Measurements from ENCODE around the gene APOA5. TPM values are rescaled to one million over a fixed set of nuclear protein-coding genes. Genes with fewer than 3 reads are reported as not detected.

Gene APOA5
- total and polyA plus RNA-seq, 2 of the 13 experiments (the other 11 are each of a cell fraction or from before 2014, with no cell fraction given): 44.0 to 49.1 TPM

- peak; percentile 98 for TF ChIP-seq KDM2A (CRISPR knock-in tag; IDR thresholded peaks at IDR 0.05; ENCODE audit: borderline replicate concordance, low read depth)
- peak; percentile 84 to 91; a peak in 3 of 4 replicates for TF ChIP-seq HMGXB4 (CRISPR knock-in tag; IDR thresholded peaks at IDR 0.05; ENCODE audit: borderline replicate concordance in 1 of 2, low read depth in 1 of 2)
- TF ChIP-seq SMAD3 (CRISPR knock-in tag; IDR thresholded peaks at IDR 0.05): peak; percentile 76; the same call in 1 of the 2 replicates
- peak; percentile 82 for TF ChIP-seq ZNF768 (CRISPR knock-in tag; IDR thresholded peaks at IDR 0.05)
- peak; percentile 97 for TF ChIP-seq ASH2L (IDR thresholded peaks at IDR 0.05; ENCODE audit: insufficient read length, low read depth, low read length)
- TF ChIP-seq, protein P1, sequence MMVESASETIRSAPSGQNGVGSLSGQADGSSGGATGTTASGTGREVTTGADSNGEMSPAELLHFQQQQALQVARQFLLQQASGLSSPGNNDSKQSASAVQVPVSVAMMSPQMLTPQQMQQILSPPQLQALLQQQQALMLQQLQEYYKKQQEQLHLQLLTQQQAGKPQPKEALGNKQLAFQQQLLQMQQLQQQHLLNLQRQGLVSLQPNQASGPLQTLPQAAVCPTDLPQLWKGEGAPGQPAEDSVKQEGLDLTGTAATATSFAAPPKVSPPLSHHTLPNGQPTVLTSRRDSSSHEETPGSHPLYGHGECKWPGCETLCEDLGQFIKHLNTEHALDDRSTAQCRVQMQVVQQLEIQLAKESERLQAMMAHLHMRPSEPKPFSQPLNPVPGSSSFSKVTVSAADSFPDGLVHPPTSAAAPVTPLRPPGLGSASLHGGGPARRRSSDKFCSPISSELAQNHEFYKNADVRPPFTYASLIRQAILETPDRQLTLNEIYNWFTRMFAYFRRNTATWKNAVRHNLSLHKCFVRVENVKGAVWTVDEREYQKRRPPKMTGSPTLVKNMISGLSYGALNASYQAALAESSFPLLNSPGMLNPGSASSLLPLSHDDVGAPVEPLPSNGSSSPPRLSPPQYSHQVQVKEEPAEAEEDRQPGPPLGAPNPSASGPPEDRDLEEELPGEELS (CRISPR knock-in tag; IDR thresholded peaks at IDR 0.05): peak; percentile 44; the same call in 1 of the 2 replicates
- TF ChIP-seq GATAD1 (CRISPR knock-in tag; IDR thresholded peaks at IDR 0.05): peak; percentile 96
- TF ChIP-seq, protein P2, sequence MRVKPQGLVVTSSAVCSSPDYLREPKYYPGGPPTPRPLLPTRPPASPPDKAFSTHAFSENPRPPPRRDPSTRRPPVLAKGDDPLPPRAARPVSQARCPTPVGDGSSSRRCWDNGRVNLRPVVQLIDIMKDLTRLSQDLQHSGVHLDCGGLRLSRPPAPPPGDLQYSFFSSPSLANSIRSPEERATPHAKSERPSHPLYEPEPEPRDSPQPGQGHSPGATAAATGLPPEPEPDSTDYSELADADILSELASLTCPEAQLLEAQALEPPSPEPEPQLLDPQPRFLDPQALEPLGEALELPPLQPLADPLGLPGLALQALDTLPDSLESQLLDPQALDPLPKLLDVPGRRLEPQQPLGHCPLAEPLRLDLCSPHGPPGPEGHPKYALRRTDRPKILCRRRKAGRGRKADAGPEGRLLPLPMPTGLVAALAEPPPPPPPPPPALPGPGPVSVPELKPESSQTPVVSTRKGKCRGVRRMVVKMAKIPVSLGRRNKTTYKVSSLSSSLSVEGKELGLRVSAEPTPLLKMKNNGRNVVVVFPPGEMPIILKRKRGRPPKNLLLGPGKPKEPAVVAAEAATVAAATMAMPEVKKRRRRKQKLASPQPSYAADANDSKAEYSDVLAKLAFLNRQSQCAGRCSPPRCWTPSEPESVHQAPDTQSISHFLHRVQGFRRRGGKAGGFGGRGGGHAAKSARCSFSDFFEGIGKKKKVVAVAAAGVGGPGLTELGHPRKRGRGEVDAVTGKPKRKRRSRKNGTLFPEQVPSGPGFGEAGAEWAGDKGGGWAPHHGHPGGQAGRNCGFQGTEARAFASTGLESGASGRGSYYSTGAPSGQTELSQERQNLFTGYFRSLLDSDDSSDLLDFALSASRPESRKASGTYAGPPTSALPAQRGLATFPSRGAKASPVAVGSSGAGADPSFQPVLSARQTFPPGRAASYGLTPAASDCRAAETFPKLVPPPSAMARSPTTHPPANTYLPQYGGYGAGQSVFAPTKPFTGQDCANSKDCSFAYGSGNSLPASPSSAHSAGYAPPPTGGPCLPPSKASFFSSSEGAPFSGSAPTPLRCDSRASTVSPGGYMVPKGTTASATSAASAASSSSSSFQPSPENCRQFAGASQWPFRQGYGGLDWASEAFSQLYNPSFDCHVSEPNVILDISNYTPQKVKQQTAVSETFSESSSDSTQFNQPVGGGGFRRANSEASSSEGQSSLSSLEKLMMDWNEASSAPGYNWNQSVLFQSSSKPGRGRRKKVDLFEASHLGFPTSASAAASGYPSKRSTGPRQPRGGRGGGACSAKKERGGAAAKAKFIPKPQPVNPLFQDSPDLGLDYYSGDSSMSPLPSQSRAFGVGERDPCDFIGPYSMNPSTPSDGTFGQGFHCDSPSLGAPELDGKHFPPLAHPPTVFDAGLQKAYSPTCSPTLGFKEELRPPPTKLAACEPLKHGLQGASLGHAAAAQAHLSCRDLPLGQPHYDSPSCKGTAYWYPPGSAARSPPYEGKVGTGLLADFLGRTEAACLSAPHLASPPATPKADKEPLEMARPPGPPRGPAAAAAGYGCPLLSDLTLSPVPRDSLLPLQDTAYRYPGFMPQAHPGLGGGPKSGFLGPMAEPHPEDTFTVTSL (CRISPR knock-in tag; IDR thresholded peaks at IDR 0.05; ENCODE audit: borderline replicate concordance): 0 out of 2 replicates have a peak, but pooled peaks have one; percentile 44
- TF ChIP-seq IRF2 (CRISPR knock-in tag; IDR thresholded peaks at IDR 0.05): peak; percentile 94
- TF ChIP-seq, protein P3, sequence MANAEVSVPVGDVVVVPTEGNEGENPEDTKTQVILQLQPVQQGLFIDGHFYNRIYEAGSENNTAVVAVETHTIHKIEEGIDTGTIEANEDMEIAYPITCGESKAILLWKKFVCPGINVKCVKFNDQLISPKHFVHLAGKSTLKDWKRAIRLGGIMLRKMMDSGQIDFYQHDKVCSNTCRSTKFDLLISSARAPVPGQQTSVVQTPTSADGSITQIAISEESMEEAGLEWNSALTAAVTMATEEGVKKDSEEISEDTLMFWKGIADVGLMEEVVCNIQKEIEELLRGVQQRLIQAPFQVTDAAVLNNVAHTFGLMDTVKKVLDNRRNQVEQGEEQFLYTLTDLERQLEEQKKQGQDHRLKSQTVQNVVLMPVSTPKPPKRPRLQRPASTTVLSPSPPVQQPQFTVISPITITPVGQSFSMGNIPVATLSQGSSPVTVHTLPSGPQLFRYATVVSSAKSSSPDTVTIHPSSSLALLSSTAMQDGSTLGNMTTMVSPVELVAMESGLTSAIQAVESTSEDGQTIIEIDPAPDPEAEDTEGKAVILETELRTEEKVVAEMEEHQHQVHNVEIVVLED (CRISPR knock-in tag; IDR thresholded peaks at IDR 0.05; ENCODE audit: borderline replicate concordance): peak; percentile 87
- peak; percentile 72 for TF ChIP-seq MEIS2 (CRISPR knock-in tag; IDR thresholded peaks at IDR 0.05)
- TF ChIP-seq ESRRA (CRISPR knock-in tag; IDR thresholded peaks at IDR 0.05; ENCODE audit: low read depth): peak; percentile 79; the same call in 1 of the 2 replicates
- TF ChIP-seq ZNF598 (CRISPR knock-in tag; IDR thresholded peaks at IDR 0.05; ENCODE audit: borderline replicate concordance): no peak
- peak; percentile 94 for TF ChIP-seq NFKB2 (CRISPR knock-in tag; IDR thresholded peaks at IDR 0.05; ENCODE audit: borderline replicate concordance)
- peak; percentile 88 for TF ChIP-seq SP4 (CRISPR knock-in tag; IDR thresholded peaks at IDR 0.05)
- TF ChIP-seq ZNF225 (CRISPR knock-in tag; IDR thresholded peaks at IDR 0.05): peak; percentile 48; the same call in 1 of the 2 replicates
- TF ChIP-seq NFRKB (IDR thresholded peaks at IDR 0.05): no peak
- peak; percentile 50 for TF ChIP-seq RARA (CRISPR knock-in tag; IDR thresholded peaks at IDR 0.05)
Observed at GRCh38 chr11:116772443-116773202, 19.1 kb downstream of the APOA5 start, which contains the start of gene BUD13 (continued).

Measured in HepG2 (cell line).